C4-2B (cell line): ENCODE results near the gene TENM4.
A peak's percentile ranks its signal among the peaks of the same experiment; 100 is the strongest.

Experiments used
- H3K27ac ChIP-seq: fragments of 450-650 bp; 2 replicates; pipeline ENCODE4 v1.5.1; 2017
- CTCF ChIP-seq: fragments of 450-650 bp; conservative IDR thresholded peaks from 2 replicates; pipeline ENCODE4 v1.5.1; 2017; ENCODE audit warnings: mild to moderate bottlenecking
- ZFX ChIP-seq: fragments of 450-650 bp; IDR thresholded peaks from 2 replicates; pipeline ENCODE4 v1.6.1; 2017

Gene TENM4

DNA sequence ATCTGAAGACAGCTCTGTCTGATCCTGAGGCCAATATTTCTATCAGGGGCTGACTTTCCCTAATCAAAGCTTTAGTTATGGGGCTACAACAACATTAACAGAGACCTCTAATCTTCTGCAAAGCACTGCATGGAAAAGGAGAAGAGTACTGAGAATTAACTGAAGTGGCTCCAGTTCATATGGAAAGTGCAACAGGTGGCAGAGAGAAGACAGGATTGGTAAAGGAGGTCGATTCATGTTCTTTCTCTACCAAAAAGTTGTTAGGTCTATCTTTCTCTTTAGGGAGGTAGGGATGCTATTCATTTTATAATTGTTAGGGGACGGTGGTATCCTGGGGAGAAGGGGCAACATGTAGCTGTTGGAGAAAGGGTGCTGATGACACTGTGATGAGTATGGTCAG is 633.5 kb downstream of the TENM4 start:
- TF ChIP-seq CTCF (no peak), ZFX (no peak)
- no peak overlapping the region for H3K27ac ChIP-seq

DNA sequence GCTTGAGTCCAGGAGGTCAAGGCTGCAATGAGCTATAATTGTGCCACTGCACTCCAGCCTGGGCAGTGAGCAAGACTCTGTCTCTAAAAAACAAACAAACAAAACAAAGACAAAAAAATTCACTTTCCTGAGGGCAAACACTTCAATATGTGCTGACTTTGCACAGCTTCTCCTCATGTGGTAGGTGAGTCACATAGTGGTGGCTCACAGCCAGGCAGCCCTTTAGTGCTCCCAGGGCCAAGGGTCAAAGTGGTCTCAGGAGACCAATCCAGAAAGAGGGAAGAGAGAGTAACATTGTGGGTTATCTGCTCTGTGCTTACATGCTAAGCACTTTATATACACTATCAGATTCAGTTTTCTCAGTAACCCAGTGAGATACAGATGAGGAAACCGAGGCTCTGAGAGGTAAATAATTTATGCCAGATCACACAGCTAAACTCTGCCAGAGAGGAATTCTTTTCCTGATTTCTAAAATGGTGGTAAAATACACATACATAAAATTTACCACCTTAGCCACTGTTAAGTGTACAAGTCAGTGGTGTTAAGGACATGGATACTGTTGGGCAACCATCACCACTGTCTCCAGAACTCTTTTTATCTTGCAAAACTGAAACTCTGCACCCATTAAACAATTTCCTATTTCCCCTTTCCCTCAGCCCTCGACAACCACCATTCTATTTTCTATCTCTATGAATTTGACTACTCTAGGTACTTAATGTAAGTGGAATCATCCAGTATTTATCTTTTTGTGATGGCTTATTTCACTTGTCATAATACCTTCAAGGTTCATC is 634.4 kb downstream of the TENM4 start:
- H3K27ac ChIP-seq, result no peak overlapping the region
- TF ChIP-seq CTCF, result no peak
- no peak for TF ChIP-seq ZFX

DNA sequence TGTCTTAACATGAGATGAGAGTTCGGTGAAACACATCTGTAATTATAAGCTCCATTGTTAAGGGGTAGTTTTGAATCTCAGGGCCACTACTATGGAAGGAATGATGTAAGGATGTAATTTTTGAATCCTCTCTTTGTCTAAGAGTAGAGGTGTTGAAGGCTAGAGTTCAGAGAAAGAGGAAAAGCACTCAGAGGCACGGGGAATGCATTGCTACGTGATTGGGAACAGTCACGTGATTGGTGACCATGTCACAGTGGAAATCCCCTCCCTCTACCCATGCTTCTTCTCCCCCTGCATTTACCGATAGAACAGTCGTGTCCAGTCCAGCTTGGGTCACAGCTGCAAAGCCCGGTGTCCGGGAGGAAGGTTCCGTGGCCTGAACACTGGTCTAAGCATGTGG is 635.8 kb downstream of the TENM4 start:
- TF ChIP-seq CTCF (no peak), ZFX (no peak)
- H3K27ac ChIP-seq, result no peak overlapping the region

DNA sequence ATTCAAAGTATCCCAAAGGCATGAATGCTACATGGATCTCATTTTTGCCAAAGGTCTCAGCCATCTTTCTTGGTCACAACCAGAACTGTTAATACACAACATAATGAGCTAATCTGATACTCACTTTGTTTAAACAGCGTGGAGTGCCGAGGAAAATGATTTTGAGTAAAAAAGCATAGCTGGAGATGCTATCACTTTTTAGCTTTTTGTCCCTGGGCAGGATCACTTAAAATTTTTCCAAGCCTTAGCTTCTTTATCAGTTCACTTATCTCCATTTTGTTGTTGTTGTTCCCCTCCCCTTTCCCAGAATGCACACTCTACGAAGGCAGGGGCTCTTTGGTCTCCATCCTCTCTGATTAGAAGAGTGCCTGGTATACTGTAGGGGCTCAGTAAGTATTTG is 636.8 kb downstream of the TENM4 start:
- H3K27ac ChIP-seq, result no peak overlapping the region
- TF ChIP-seq CTCF (no peak), ZFX (no peak)

DNA sequence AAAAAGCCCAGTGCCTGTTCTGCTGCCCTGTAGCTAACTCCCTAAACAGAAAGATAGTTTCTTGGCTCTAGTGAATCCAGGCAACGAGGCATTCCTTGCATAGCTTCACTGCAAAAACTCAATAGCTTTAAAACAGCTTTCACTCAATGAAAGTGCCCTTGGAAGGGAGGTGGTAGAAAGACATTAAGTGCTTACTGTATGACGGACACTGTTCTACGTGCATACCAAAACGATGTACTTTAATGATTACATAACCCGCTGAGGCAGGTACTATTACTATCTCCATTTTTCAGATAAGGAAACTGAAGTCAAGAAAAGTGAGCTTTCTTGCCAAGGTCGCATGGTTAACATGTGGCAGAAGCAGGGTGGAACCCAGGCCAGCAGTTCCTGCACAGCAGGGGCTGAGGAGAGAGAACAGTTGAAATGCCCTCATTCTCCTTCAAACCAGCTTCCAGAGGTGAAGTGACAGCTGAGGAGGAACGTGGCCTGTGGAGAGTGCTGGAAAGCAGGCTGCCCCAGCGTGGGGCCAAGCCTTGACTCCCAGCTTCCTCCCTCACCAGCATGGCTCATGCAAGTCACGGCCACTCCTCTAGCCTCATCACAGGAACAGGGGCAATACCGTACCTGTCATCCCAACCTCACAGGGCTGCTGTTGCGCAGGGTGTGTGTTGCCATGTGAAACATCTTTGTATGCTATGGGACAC is 638.6 kb downstream of the TENM4 start:
- TF ChIP-seq ZFX (no peak), CTCF (no peak)
- peak overlapping the region; percentile 89 for H3K27ac ChIP-seq

DNA sequence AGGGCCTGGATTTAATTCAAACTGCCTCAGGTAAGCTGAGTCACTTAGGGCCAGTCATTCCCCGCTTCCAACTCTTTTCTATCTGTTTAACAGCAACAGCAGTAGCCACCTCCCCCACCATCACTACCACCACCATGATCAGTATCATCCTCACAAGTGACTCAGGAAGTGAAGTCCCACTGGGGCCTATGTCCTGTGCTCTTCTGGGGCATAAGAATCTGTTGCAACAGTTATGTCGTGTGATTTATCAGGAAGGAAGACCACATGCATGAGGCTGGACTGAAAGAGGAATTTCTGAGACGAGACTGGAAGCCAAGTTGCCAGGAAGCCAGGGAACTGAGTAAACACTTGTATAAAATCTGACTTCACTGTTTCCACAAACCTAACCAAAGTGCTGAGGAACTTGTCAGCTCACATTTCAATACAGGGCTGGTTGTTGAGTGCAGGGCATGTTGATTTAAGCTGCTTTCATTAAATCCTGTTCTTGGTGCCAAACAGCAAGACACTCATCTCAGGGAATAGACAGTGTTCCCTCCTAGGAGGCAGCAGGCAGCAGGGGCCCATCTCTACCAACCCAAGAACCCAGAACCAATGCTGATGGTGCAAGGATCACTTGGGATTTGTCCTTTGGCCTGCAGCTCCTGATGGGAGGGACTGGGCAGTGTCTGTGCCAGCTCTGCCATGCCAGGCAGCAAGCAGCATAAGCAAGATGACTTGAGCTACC is 639.5 kb downstream of the TENM4 start:
- peak overlapping the region; percentile 89 for H3K27ac ChIP-seq

More for the DNA sequence above, 639.5 kb downstream of the TENM4 start:
- TF ChIP-seq CTCF (no peak), ZFX (no peak)
